HepG2 (cell line): ENCODE results near the gene RGS13.

Experiments used
- ATF7-NPFF ChIP-seq: sonication (generic); formaldehyde crosslinking; IDR thresholded peaks from 2 replicates; pipeline ENCODE4 v1.8.1; 2023; ENCODE audit warnings: mild to moderate bottlenecking, low read depth, missing genetic modification reagents, moderate library complexity
- BCLAF1 ChIP-seq: fragments of 450-650 bp; IDR thresholded peaks from 2 replicates; pipeline ENCODE4 v1.6.1; 2017; ENCODE audit warnings: mild to moderate bottlenecking
- CEBPB ChIP-seq: IDR thresholded peaks from 2 replicates; pipeline ENCODE4 v1.6.1; 2011; ENCODE audit warnings: low read depth, low read length, improper control_type of control experiment, borderline replicate concordance
- ELF1 ChIP-seq: sonication (generic); formaldehyde crosslinking; IDR thresholded peaks from 2 replicates; pipeline ENCODE4 v1.4.0; 2020; ENCODE audit warnings: missing genetic modification reagents
- JUND ChIP-seq: sonication (generic); formaldehyde crosslinking; IDR thresholded peaks from 2 replicates; pipeline ENCODE4 v1.8.0; 2022; ENCODE audit warnings: mild to moderate bottlenecking, missing genetic modification reagents
- MIER3 ChIP-seq: IDR thresholded peaks from 2 replicates; pipeline ENCODE4 v1.6.1; 2016; ENCODE audit warnings: missing compliant biosample characterization, borderline replicate concordance
- TBX3 ChIP-seq: fragments of 450-650 bp; IDR thresholded peaks from 2 replicates; pipeline ENCODE4 v1.6.1; 2017; ENCODE audit warnings: antibody characterized with exemption, mild to moderate bottlenecking, inconsistent platforms, borderline replicate concordance
- ZNF7 ChIP-seq: IDR thresholded peaks from 2 replicates; pipeline ENCODE4 v1.6.1; 2016; ENCODE audit warnings: missing biosample characterization, missing genetic modification reagents

GRCh38 chr1:192700834-192701271, 64.9 kb downstream of the RGS13 start:
- TF ChIP-seq ATF7-NPFF (CRISPR knock-in tag) (no peak), CEBPB (no peak), JUND (CRISPR knock-in tag) (peak; percentile 83), TBX3 (no peak), BCLAF1 (no peak), ZNF7 (no peak), ELF1 (CRISPR knock-in tag) (no peak), MIER3 (CRISPR knock-in tag) (no peak)
